ENCODE data around the gene SFT2D1.
"Not testable (repeated sequence)": the region's sequence is repeated elsewhere in the genome, so short reads cannot be mapped to it uniquely, and the experiment has no call there.

Gene SFT2D1

DNA sequence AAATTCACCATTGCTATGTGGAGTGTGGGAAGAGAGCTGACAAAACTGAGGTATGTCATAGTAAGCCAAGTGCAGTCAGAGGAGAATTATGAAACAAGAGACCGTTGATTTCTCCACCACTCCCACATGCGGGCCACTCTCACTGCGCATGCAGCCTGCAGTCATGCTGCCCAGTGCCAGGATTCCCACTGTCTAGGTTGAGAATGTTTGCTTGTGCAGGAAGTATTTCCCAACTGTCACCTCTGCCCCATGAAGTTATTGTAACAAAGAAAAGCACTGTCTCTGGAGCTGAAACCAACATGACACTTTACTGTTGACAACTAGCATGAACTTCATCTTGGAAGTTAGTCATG is 18.7 kb upstream of the SFT2D1 start:
- DNase-seq: no peak

- no peak for DNase-seq
Measured at GRCh38 chr6:166360243-166361076, 18.1 kb upstream of the SFT2D1 start.

GRCh38 chr6:166355552-166355951 is 13.2 kb upstream of the SFT2D1 start:
- DNase-seq: no peak

- DNase-seq: no peak
Measured at GRCh38 chr6:166354965-166355364, 12.6 kb upstream of the SFT2D1 start.

DNA sequence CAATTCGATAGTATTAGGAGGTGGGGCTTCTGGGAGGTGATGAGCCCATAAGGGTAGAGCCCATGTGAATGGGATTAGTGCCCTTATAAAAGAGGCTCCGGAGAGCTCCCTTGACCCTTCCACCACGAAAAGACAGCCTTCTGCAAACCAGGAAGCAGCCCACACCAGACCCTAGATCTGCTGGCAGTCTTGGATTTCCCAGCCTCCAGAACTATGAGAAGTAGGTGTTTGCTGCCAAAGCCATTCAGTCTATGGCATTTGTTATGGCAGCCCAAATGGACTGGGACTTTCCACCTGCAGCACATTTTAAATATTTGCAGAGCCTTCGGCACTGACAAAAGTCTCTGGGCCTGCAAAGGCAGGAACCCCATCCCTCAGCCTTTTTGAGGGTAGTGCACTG is 11.8 kb upstream of the SFT2D1 start:
- no peak for DNase-seq

GRCh38 chr6:166353507-166353906 is 11.2 kb upstream of the SFT2D1 start:
- DNase-seq: no peak

DNA sequence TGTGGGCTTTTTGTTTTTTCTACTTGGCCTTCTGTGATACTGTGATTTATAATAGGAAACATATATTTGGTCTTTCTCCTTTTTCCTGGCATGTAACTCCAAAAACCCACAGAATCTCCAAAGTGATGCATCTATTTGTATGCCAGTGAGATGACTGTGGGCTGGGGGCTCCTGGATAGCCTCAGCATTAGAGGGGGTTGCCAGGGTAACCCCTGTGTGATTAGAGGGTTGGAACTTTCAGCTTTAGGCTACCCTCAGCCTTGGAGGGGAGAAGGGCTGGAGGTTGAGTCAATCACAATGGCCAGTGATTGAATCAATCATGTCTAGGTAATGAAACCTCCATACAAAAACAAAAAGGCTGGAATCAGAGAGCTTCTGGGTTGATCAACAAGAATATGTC is 10.6 kb upstream of the SFT2D1 start:
- no peak for DNase-seq

GRCh38 chr6:166351715-166352285 is 9.5 kb upstream of the SFT2D1 start:
- DNase-seq: no peak

DNA sequence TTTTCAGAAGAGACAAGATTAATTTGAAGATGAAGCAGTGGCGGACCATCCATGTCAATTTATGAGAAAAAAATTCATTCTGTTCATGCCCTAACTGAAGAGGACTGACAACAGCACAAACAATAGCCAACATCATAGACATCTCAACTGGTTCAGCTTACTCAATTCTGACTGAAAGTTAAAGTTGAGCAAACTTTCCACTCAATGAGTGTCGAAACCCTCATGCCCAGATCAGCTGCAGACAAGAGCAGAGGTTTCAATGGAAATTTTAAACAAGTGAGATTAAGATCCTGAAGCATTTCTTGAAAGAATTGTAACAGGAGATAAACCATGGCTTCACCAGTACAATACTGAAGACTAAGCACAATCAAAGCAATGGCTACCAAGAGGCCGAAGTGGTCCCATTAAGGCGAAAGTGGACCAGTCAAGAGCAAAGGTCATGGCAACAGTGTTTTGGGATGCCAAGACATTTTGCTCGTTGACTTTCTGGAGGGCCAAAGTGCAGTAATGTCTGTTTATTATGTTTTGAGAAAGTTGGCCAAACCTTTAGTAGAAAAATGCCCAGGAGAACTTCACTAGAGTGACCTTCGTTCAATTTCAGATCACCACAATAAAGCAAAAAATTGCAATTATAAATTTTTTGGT is 6.1 kb upstream of the SFT2D1 start:
- no peak for DNase-seq

DNA sequence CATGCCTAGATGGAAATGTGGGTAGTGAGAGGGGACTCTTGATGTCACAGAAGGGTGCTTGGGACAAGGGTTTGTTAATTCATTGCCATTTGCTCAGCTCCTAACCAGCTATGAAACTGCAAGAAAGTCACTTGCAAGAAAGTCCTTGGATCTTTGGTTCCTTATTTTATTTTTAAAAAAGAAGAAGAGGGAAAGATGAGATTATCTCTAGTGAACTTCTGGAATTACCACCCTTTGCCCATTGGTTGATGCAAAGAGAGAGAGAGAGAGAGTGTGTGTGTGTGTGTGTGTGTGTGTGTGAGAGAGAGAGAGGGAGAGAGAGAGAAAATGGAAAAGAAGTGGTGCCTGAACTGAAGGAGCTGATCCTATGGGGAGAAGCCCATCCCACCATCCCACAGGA is 4.6 kb upstream of the SFT2D1 start:
- no peak for DNase-seq

GRCh38 chr6:166346449-166346848 is 4.1 kb upstream of the SFT2D1 start:
- DNase-seq: no peak

DNA sequence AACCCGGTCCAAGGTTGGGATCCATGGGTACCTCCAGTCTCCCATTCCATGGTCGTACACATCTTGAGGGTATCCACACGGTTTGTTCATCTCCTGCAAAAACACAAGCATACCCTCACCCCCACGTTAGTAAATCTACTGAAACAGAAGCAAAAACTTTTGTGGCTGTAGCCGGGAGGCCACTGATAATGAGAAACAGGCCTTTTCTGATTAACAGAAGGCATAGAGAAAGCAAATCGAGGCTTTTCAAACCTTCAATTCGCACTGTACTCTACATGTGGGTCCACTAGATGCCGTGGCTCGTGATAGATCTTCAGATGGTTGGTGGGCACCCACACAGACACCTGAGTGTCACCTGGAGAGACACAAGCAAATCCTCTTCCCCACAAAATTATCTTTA is 3.3 kb upstream of the SFT2D1 start:
- DNase-seq: not testable (repeated sequence)

- DNase-seq: not testable (repeated sequence)
Measured at GRCh38 chr6:166344921-166345320, 2.6 kb upstream of the SFT2D1 start.

DNA sequence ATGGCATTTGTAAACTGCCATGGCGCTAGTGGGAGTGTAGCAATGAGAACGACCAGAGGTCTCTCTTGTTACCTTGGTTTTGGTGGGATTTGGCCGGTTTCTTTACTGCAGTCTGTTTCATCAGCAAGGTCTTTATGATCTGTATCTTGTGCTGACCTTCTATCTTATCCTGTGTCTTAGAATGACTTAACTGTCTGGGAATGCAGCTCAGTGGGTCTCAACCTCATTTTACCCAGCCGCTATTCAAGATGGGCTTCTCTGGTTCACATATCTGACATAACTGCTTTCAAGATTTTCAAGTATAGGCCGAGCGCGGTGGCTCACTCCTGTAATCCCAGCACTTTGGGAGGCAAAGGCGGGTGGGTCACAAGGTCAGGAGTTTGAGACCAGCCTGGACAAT is 1.9 kb upstream of the SFT2D1 start:
- no peak for DNase-seq

DNA sequence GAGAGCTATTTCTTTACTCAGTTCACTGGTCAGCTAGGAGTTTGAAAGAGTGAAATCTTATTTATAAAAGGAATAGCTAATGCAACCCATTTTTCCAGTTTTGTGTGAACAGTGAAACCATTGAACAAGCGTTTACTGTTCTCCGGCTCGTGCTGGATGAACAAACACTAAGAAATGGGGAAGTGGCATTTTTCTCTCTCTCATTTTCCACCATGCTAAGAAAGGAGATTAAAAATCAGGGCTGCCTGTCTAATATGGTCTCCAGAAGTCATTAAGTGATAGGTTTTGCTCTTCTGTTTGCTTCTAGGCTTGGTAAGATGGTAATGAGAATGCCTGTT is 774 bp upstream of the SFT2D1 start:
- no peak for DNase-seq

- DNase-seq: no peak
Measured at GRCh38 chr6:166341977-166342348, 382 bp downstream of the SFT2D1 start.

DNA sequence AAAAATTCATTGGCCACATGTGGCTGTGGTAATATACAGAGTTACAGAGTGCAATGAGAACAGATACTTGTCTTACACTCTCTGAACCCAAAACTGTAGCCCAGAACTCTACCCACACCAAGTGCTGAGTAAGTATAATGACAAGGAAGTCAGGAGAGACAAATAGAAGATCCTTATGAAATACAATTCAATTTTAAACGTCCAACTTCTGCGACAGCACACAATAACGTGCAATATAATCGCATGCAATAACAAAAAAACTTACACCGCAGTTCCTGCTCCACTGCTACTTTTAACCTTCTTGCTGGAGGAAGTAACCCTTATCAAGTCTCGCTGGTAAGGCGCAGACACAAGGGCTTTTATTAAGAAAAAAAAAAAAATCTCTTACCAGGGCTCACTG is 881 bp downstream of the SFT2D1 start:
- DNase-seq: no peak

- no peak for DNase-seq
Measured at GRCh38 chr6:166338854-166339253, 3.5 kb downstream of the SFT2D1 start.

DNA sequence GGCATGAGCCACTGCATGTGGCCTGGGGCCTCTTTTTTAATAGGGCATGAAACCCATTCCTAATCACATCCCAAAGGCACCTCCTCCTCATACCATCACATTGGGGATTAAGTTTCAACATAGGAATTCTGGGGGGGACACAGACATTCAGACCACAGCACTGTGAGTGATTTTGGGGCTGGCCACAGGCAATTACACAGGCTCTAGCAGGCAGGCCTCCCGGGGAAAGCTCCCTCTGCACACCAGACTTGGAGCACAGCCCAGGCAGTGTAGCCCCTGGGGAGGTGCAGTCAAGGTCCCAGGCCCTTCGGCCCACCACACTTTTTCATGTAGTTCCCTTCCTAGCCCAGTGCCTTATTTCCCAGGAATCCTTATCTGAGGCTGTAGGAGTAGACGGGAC is 5.5 kb downstream of the SFT2D1 start:
- DNase-seq: no peak

DNA sequence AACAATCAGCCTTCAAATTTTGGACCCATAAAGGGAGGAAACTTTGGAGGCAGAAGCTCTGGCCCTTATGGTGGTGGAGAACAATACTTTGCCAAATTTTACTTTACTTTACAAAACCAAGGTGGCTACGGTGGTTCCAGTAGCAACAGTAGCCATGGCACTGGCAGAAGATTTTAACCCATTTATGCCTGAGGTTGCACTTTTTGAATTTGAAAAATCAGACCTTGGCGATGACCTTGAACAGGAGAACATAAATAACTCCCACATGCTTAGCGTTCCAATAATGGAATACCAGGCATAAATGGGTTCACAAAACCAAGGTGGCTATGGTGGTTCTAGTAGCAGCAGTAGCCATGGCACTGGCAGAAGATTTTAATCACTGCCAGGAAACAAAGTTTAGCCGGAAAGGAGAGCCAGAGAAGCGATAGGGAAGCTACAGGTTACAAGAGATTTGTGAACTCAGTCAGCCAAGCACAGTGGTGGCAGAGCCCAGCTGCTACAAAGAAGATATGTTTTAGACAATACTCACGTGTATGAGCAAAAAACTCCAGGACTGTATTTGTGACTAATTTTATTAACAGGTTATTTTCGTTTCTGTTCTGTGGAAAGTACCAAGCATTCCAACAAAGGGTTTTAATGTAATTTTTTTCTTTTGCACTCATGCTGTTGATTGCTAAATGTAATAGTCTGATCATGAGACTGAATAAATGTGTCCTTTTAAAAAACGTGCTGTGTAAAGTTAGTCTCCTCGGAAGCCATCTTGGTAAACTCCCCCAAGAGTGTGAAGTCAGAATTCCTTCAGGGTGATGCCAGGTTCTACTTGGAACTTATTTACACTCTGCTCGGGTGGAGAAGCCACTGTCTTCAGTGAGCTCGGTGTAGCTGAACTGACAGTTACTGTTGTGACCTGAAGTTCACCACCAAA is 6.7 kb downstream of the SFT2D1 start:
- no peak for DNase-seq

GRCh38 chr6:166334878-166335277 is 7.5 kb downstream of the SFT2D1 start:
- DNase-seq: no peak

- no peak for DNase-seq
Measured at GRCh38 chr6:166333172-166333995, 9.0 kb downstream of the SFT2D1 start.

Data from stimulated activated naive CD4-positive, alpha-beta T cell treated with Interleukin-2 at 50 U/mL for 16 hours (primary cell).